Common myeloid progenitor, CD34-positive (primary cell): ENCODE results near the gene GPC5.

Experiments
- CTCF ChIA-PET: fragments of 350-600 bp; sonication (Branson Sonifier 250); formaldehyde crosslinking; loops from one replicate; lab custom pipeline; 2021; ENCODE audit warnings: antibody characterized with exemption; lab: Charles Lee
- POLR2A ChIA-PET: fragments of 350-600 bp; sonication (Branson Sonifier 250); formaldehyde crosslinking; loops from one replicate; lab custom pipeline; 2021; ENCODE audit warnings: antibody characterized with exemption; lab: Charles Lee
- DNase-seq, 3 donors: peaks; one replicate each; pipeline versions ENCODE4 v3.0.0 to v3.0.0-alpha.2; 2013
- H3K27ac ChIP-seq, 2 experiments: 1 replicate in 1 of 2; 2 replicates in 1 of 2; pipeline ENCODE4 v1.7.0; 2013; ENCODE audit warnings: inconsistent platforms in 2 of 2, low read length in 2 of 2, mild to moderate bottlenecking in 2 of 2, low read depth in 1 of 2, moderate library complexity in 1 of 2; ENCODE audit not compliant: severe bottlenecking in 2 of 2, insufficient read depth in 1 of 2, poor library complexity in 1 of 2
- H3K27me3 ChIP-seq, 5 experiments: replicated peaks in 2 of 5; 1 replicate in 3 of 5; 2 replicates in 2 of 5; pipeline versions ENCODE4 v1.6.1 to v1.7.0; 2013; ENCODE audit warnings: low read length in 4 of 5, mild to moderate bottlenecking in 2 of 5, moderate library complexity in 2 of 5, inconsistent platforms in 1 of 5; ENCODE audit not compliant: insufficient read depth in 5 of 5, control insufficient read depth in 4 of 5
- H3K36me3 ChIP-seq, 4 experiments: 1 replicate in 2 of 4; 2 replicates in 2 of 4; pipeline versions ENCODE4 v1.6.1 to v1.7.0; 2013; ENCODE audit warnings: low read length in 3 of 4, control low read depth in 1 of 4, mild to moderate bottlenecking in 1 of 4; ENCODE audit not compliant: control insufficient read depth in 4 of 4, insufficient read depth in 4 of 4
- H3K4me1 ChIP-seq, 4 experiments: 1 replicate in 3 of 4; 2 replicates in 1 of 4; pipeline versions ENCODE4 v1.6.1 to v1.7.1; 2013; ENCODE audit warnings: low read length in 3 of 4, mild to moderate bottlenecking in 3 of 4, control low read depth in 1 of 4, inconsistent platforms in 1 of 4, moderate library complexity in 1 of 4; ENCODE audit not compliant: control insufficient read depth in 4 of 4, insufficient read depth in 4 of 4; ENCODE audit errors: control extremely low read depth in 1 of 4
- H3K4me3 ChIP-seq, 7 experiments: 1 replicate in 4 of 7; 2 replicates in 3 of 7; pipeline versions ENCODE4 v1.5.1 to v1.7.0; 2013; ENCODE audit warnings: mild to moderate bottlenecking in 7 of 7, low read length in 6 of 7, moderate library complexity in 6 of 7, inconsistent platforms in 2 of 7, low read depth in 2 of 7, control low read depth in 1 of 7; ENCODE audit not compliant: insufficient read depth in 4 of 7, control insufficient read depth in 1 of 7; ENCODE audit errors: extremely low read depth in 1 of 7
- H3K9me3 ChIP-seq, 5 experiments: 1 replicate in 4 of 5; 2 replicates in 1 of 5; pipeline versions ENCODE4 v1.6.1 to v1.7.1; 2013; ENCODE audit warnings: low read length in 4 of 5, mild to moderate bottlenecking in 2 of 5, inconsistent platforms in 1 of 5, low read depth in 1 of 5, moderate library complexity in 1 of 5; ENCODE audit not compliant: control insufficient read depth in 4 of 5, insufficient read depth in 2 of 5; ENCODE audit errors: control extremely low read depth in 1 of 5
- WGBS: methylation state at CpG from one replicate; pipeline ENCODE4 v1.1.5; 2013; ENCODE audit not compliant: insufficient coverage; 5-methylcytosine and 5-hydroxymethylcytosine counted together

Gene GPC5

DNA sequence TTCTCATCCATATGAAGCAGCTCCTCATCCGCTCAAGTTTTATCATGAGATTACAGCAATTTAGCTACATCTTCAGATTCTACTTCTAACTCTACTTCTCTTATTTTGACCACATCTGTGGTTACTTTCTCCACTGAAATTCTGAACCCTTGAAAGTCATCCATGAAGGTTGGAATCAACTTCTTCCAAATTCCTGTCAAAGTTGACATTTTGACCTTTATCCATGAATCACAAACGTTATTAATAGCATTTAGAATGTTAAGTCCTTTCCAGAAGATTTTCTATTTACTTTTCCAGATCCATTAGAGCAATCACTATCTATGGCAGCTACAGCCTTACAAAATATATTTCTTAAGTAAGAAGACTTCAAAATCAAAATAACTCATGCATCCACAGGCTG, 1406.5 kb downstream of the GPC5 start:
- H3K27ac ChIP-seq: no peak overlapping the region
- ChIA-PET POLR2A (no interaction called here), CTCF (interaction anchor here (1.9 kb wide), 1 partner anchor 11 kb away, joined by 4 read pairs; no protein-coding TSS in a partner anchor)
- no peaks in the 10 kb centered on the region for H3K36me3 ChIP-seq
- WGBS: 100% methylated on average over 1 of the region's 2 CpGs
- H3K27me3 ChIP-seq: no peaks in the 10 kb centered on the region
- H3K4me1 ChIP-seq: peaks cover 0 to 1% (median 0%) of the 10 kb centered on the region in 4 experiments
- no peak overlapping the region for H3K4me3 ChIP-seq
- peaks cover 0 to 4% (median 0%) of the 10 kb centered on the region in 5 experiments for H3K9me3 ChIP-seq
- no peak for DNase-seq

DNA sequence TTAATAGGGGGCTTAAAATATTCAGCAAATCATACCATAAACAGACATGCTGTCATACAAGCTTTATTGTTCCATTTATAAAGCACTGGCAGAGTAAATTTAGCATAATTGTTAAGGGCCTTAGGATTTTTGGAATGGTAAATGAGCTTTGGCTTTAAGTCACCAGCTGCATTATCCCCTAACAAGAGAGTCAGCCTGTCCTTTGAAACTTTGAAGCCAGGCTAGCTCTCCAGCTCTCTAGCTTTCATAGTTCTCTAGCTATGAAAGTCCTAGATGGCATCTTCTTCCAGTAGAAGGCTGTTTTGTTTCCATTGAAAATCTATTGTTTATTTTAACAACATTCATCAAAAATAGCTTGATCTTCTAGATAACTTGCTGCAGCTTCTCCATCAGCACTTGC, 1407.3 kb downstream of the GPC5 start:
- H3K4me3 ChIP-seq: peak overlapping the region in 4 of 7 experiments; percentile 24 to 75 (median 54)
- POLR2A ChIA-PET: no interaction called here

GRCh38 chr13:92806215-92806614, 1407.8 kb downstream of the GPC5 start:
- DNase-seq: peak; percentile 6 to 41 (median 24)
- peak overlapping the region in 4 of 7 experiments; percentile 24 to 75 (median 54) for H3K4me3 ChIP-seq

More for the DNA sequence above, 1407.3 kb downstream of the GPC5 start:
- H3K4me1 ChIP-seq: peaks cover 0 to 1% (median 0%) of the 10 kb centered on the region in 4 experiments
- no peaks in the 10 kb centered on the region for H3K36me3 ChIP-seq
- no peaks in the 10 kb centered on the region for H3K27me3 ChIP-seq
- peak overlapping the region in 1 of 2 experiments; percentile 55 for H3K27ac ChIP-seq
- peaks cover 0 to 4% (median 0%) of the 10 kb centered on the region in 5 experiments for H3K9me3 ChIP-seq
- DNase-seq: no peak
- CTCF ChIA-PET: interaction anchor here (1.9 kb wide), 1 partner anchor 11 kb away, joined by 4 read pairs; no protein-coding TSS in a partner anchor

GRCh38 chr13:92807353-92807752, 1408.9 kb downstream of the GPC5 start:
- WGBS: 100% methylated on average over 2 of the region's 3 CpGs

More at GRCh38 chr13:92806215-92806614, 1407.8 kb downstream of the GPC5 start:
- ChIA-PET POLR2A (no interaction called here), CTCF (interaction anchor here (1.9 kb wide), 1 partner anchor 10 kb away, joined by 4 read pairs; no protein-coding TSS in a partner anchor)
- Histone ChIP-seq H3K9me3 (peaks cover 0 to 4% (median 0%) of the 10 kb centered on the region in 5 experiments), H3K27me3 (no peaks in the 10 kb centered on the region), H3K4me1 (peaks cover 0 to 1% (median 0%) of the 10 kb centered on the region in 4 experiments), H3K27ac (peak overlapping the region in 1 of 2 experiments; percentile 55), H3K36me3 (no peaks in the 10 kb centered on the region)
- 43% methylated on average over 4 of the region's 4 CpGs for WGBS

DNA sequence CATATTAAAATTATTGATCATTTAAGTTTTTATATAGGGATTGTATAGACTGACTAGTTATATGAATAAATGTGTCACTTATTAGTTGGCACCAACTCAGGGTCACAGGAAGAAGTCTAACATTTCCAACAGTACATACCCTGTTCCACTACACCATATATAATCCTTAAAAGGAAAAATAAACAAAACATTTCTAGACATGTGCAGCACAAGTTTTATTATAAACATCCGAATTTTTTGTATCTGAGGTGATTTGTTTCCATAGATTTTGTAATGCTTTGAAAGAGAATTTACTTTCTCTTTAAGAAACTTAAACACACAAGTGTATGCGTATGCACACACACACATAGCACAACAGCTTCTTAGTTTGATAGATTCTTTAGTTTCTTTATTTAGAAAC, 1409.5 kb downstream of the GPC5 start:
- Histone ChIP-seq H3K4me1 (peaks cover 0 to 1% (median 0%) of the 10 kb centered on the region in 4 experiments), H3K36me3 (no peaks in the 10 kb centered on the region), H3K9me3 (peaks cover 0 to 4% (median 0%) of the 10 kb centered on the region in 5 experiments), H3K27ac (no peak overlapping the region), H3K4me3 (no peak overlapping the region), H3K27me3 (no peaks in the 10 kb centered on the region)
- no peak for DNase-seq
- WGBS: no CpG with 5 or more reads among the region's 2 CpGs
- POLR2A ChIA-PET: no interaction called here
- CTCF ChIA-PET: no interaction called here

More at GRCh38 chr13:92807353-92807752, 1408.9 kb downstream of the GPC5 start:
- no peak for DNase-seq
- no peaks in the 10 kb centered on the region for H3K27me3 ChIP-seq
- H3K9me3 ChIP-seq: peaks cover 0 to 4% (median 0%) of the 10 kb centered on the region in 5 experiments
- no peak overlapping the region for H3K4me3 ChIP-seq
- ChIA-PET CTCF (no interaction called here), POLR2A (no interaction called here)
- H3K4me1 ChIP-seq: peaks cover 0 to 1% (median 0%) of the 10 kb centered on the region in 4 experiments
- no peak overlapping the region for H3K27ac ChIP-seq
- H3K36me3 ChIP-seq: no peaks in the 10 kb centered on the region

GRCh38 chr13:92821324-92821723, 1422.9 kb downstream of the GPC5 start:
- DNase-seq: no peak
- Histone ChIP-seq H3K27me3 (no peaks in the 10 kb centered on the region), H3K9me3 (no peaks in the 10 kb centered on the region), H3K4me1 (no peaks in the 10 kb centered on the region), H3K36me3 (no peaks in the 10 kb centered on the region), H3K4me3 (no peak overlapping the region), H3K27ac (no peak overlapping the region)
- ChIA-PET CTCF (no interaction called here), POLR2A (no interaction called here)
- 94% methylated on average over 2 of the region's 2 CpGs for WGBS

- Histone ChIP-seq H3K4me3 (no peak overlapping the region), H3K9me3 (no peaks in the 10 kb centered on the region), H3K36me3 (no peaks in the 10 kb centered on the region), H3K4me1 (no peaks in the 10 kb centered on the region), H3K27me3 (no peaks in the 10 kb centered on the region), H3K27ac (no peak overlapping the region)
- DNase-seq: no peak
- ChIA-PET CTCF (no interaction called here), POLR2A (no interaction called here)
- no CpG with 5 or more reads among the region's 1 CpG for WGBS
Observed at GRCh38 chr13:92823059-92823458, 1424.6 kb downstream of the GPC5 start.
